ENCODE results near the gene SRGAP3. TPM values are rescaled to one million over a fixed set of nuclear protein-coding genes. Genes with fewer than 3 reads are reported as not detected.
A peak's percentile ranks its signal among the peaks of the same experiment; 100 is the strongest.
"Not testable (repeated sequence)": the region's sequence is repeated elsewhere in the genome, so short reads cannot be mapped to it uniquely, and the experiment has no call there.

Gene SRGAP3
- total RNA-seq = 1 to 10 TPM; 1.4 to 6.0 (median 4.8) TPM
- 1 to 10 TPM; 1.7 to 2.3 TPM for polyA plus RNA-seq
- total RNA-seq = 9.2 reads per million, percentile 34 among the genes with 10 or more reads in this experiment

DNA sequence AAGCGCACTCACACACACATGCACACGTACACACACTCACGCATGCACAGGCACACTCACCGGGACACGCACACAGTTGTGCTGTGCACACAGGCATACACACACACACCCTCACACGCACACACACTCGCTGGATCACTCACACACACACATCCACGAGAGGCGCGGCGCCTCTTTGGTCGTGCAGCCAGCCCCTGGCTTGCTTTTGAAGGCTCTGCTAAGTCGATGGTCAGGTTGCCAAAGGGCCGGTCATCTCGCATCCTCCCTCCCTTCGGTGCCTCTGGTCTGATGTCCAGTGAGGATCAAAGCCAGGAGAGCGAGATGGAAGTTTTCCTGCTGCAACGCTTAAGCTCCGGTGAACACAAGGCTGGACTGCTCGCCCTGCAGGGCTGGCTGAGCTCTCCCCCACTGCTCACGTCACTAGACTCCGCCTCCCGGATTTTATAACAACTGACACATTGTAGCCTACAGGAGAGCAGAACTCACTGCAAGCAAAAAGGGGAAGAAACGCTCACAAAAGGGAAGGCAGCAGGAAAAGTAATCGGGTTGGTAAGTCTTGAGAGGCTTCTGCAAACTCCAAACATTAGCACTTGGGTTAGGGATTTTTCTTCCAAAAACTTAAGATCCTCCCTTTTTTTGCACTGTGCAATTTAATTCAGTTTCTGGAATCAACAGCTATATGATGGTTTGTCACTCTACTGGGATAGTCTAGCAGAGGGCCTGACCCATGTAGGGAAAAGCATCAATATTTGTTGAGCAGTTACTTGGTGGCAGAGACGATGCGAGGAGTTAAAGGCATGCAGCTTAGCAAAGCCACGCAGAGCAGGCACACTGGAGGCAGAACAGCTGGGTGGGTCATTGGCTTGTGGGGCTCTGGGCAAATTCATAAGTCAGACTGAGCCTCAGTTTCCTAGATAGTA, at the start of gene SRGAP3:
Gene SRGAP3, minus strand, starts transcription at position 374 of the 920 bp plus-strand sequence. CDS start 695 bp downstream, outside the sequence.
- peak within 1 kb of the TSS; percentile 82 to 99 (median 92) for H3K4me3 Mint-ChIP-seq

DNA sequence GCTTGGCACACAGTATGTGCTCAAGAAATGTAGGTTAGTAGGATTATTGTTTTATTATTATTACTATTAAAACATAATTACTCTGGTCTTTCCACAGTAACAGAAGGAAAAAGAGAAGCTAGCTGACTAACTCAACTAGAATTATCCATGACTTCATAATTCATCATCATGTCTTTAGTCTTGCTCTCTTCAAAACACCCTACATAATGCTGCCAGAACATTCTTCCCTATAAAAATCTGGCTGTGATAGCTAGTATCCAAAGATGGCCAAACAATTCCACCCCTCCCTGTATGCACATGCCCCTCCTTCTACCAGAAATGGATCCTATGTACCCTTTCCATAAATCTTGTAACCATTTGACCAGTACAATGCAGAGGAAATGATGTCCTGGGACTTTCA, 48.8 kb upstream of the SRGAP3 start:
- ChIA-PET POLR2A (no interaction called here), CTCF (interaction anchor here (0.6 kb wide), 1 partner anchor 311 kb away, joined by 6 read pairs; no protein-coding TSS in a partner anchor)
- Mint-ChIP-seq H3K36me3 (no peaks in the 10 kb centered on the region), H3K27ac (no peak overlapping the region), H3K4me3 (no peak overlapping the region), H3K27me3 (peaks cover 0 to 16% (median 7%) of the 10 kb centered on the region in 5 donors), H3K9me3 (peaks cover 0 to 4% (median 0%) of the 10 kb centered on the region in 11 donors), H3K4me1 (peaks cover 0 to 12% (median 7%) of the 10 kb centered on the region in 7 donors)
- DNase-seq (no peak), ATAC-seq (no peak)
- Histone ChIP-seq H3K27ac (ENCODE audit: low read depth, low read length) (no peak overlapping the region), H3K4me3 (ENCODE audit: low read length) (no peak overlapping the region), H3K27me3 (ENCODE audit: control insufficient read depth in 2 of 2, insufficient read depth in 2 of 2, low read length in 2 of 2) (no peaks in the 10 kb centered on the region), H3K4me1 (ENCODE audit: control insufficient read depth in 2 of 2, insufficient read depth in 2 of 2, low read length in 2 of 2) (peaks cover 4 to 5% of the 10 kb centered on the region in 2 donors), H3K9me3 (ENCODE audit: control insufficient read depth in 2 of 3, low read length in 3 of 3) (no peaks in the 10 kb centered on the region), H3K36me3 (ENCODE audit: control insufficient read depth in 2 of 3, insufficient read depth in 3 of 3, low read length in 3 of 3) (no peaks in the 10 kb centered on the region)
- intact Hi-C loops (cut with micrococcal nuclease) = no loop called here

More for the DNA sequence above, at the start of gene SRGAP3:
- no peaks in the 10 kb centered on the region for H3K27me3 ChIP-seq (ENCODE audit: control insufficient read depth in 2 of 2, insufficient read depth in 2 of 2, low read length in 2 of 2)
- H3K4me3 ChIP-seq (ENCODE audit: low read length) = peak within 1 kb of the TSS; percentile 91
- intact Hi-C loops (cut with micrococcal nuclease) = loop anchor here (1.0 to 5.0 kb wide), 7 partner anchors 53 to 286 kb away; partner anchors contain the start of genes RAD18 (in 1 of the 2) and THUMPD3 (in 1 of the 2)
- H3K27ac ChIP-seq (ENCODE audit: low read depth, low read length) = peak within 1 kb of the TSS; percentile 60
- Mint-ChIP-seq H3K27ac (peak within 1 kb of the TSS; percentile 3 to 89 (median 78)), H3K36me3 (no peaks in the 10 kb centered on the region), H3K4me1 (peaks cover 9 to 43% (median 28%) of the 10 kb centered on the region in 7 donors), H3K9me3 (no peaks in the 10 kb centered on the region), H3K27me3 (peaks cover 0 to 29% (median 4%) of the 10 kb centered on the region in 5 donors)
- no peaks in the 10 kb centered on the region for H3K9me3 ChIP-seq (ENCODE audit: control insufficient read depth in 2 of 3, low read length in 3 of 3)
- H3K36me3 ChIP-seq (ENCODE audit: control insufficient read depth in 2 of 3, insufficient read depth in 3 of 3, low read length in 3 of 3) = no peaks in the 10 kb centered on the region
- H3K4me1 ChIP-seq (ENCODE audit: control insufficient read depth in 2 of 2, insufficient read depth in 2 of 2, low read length in 2 of 2) = peaks cover 0 to 6% of the 10 kb centered on the region in 2 donors
- peak; percentile 45 to 85 (median 80) for DNase-seq
- CTCF ChIA-PET = interaction anchor here (0.9 to 1.0 kb wide), 2 partner anchors 25 to 271 kb away, joined by 3 read pairs; no protein-coding TSS in a partner anchor
- POLR2A ChIA-PET = interaction anchor here (0.6 to 1.0 kb wide), 3 partner anchors 283 to 858 kb away, joined by 3 read pairs; partner anchors contain the start of gene FANCD2OS
- ATAC-seq = peak; percentile 99

DNA sequence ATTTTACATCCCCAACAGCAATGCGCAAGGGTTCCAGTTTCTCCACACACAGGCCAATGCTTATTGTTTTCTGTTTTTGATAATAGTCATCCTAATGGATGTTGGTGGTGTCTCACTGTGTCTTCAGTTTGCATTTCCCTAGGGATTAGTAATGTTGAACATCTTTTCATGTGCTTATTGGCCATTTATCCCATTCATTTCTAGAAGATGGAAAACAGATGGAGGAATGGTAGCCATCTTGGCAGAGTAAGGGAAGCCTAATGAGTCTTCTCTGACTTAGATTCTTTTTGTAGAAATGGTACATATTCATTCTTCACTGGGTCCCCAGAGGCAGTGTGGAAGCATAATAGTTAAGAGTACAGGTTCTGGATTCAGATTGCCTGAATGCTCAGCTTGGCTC, 46.8 kb upstream of the SRGAP3 start:
- ChIA-PET POLR2A (no interaction called here), CTCF (interaction anchor here (1.0 kb wide), 1 partner anchor 325 kb away, joined by 3 read pairs; no protein-coding TSS in a partner anchor)
- peaks cover 4 to 22% (median 13%) of the 10 kb centered on the region in 5 donors for H3K27me3 Mint-ChIP-seq
- intact Hi-C loops (cut with micrococcal nuclease) = no loop called here
- Histone ChIP-seq H3K4me1 (ENCODE audit: control insufficient read depth in 2 of 2, insufficient read depth in 2 of 2, low read length in 2 of 2) (no peaks in the 10 kb centered on the region), H3K27ac (ENCODE audit: low read depth, low read length) (no peak overlapping the region), H3K4me3 (ENCODE audit: low read length) (no peak overlapping the region), H3K9me3 (ENCODE audit: control insufficient read depth in 2 of 3, low read length in 3 of 3) (no peaks in the 10 kb centered on the region), H3K27me3 (ENCODE audit: control insufficient read depth in 2 of 2, insufficient read depth in 2 of 2, low read length in 2 of 2) (no peaks in the 10 kb centered on the region), H3K36me3 (ENCODE audit: control insufficient read depth in 2 of 3, insufficient read depth in 3 of 3, low read length in 3 of 3) (no peaks in the 10 kb centered on the region)
- no peak overlapping the region for H3K4me3 Mint-ChIP-seq
- no peaks in the 10 kb centered on the region for H3K36me3 Mint-ChIP-seq
- DNase-seq (no peak), ATAC-seq (no peak)
- H3K27ac Mint-ChIP-seq = no peak overlapping the region
- peaks cover 0 to 4% (median 0%) of the 10 kb centered on the region in 11 donors for H3K9me3 Mint-ChIP-seq
- H3K4me1 Mint-ChIP-seq = peaks cover 0 to 1% (median 0%) of the 10 kb centered on the region in 7 donors

DNA sequence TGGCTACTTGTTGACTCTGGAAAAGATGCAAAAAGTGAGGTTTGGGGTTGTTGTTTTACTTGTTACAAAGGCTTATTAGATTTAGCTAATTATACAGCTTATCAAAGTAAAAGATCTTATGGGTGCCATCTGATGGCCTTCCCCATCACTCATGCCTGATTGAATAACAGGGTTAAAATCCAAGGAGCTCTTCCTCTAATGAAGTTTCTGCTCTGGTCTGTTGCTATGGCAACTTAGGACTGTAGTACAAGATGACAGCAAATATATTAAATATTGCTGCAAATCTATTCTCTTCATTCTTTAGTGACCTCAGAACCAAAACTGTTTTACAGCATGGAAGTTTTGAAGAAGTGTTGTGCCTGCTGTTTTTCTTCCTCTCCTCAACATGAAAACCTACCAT, 45.6 kb upstream of the SRGAP3 start:
- DNase-seq (no peak), ATAC-seq (no peak)
- no peaks in the 10 kb centered on the region for H3K36me3 Mint-ChIP-seq
- Histone ChIP-seq H3K36me3 (ENCODE audit: control insufficient read depth in 2 of 3, insufficient read depth in 3 of 3, low read length in 3 of 3) (no peaks in the 10 kb centered on the region), H3K27me3 (ENCODE audit: control insufficient read depth in 2 of 2, insufficient read depth in 2 of 2, low read length in 2 of 2) (no peaks in the 10 kb centered on the region), H3K4me3 (ENCODE audit: low read length) (no peak overlapping the region), H3K27ac (ENCODE audit: low read depth, low read length) (no peak overlapping the region), H3K4me1 (ENCODE audit: control insufficient read depth in 2 of 2, insufficient read depth in 2 of 2, low read length in 2 of 2) (no peaks in the 10 kb centered on the region), H3K9me3 (ENCODE audit: control insufficient read depth in 2 of 3, low read length in 3 of 3) (no peaks in the 10 kb centered on the region)
- H3K9me3 Mint-ChIP-seq = peaks cover 0 to 2% (median 0%) of the 10 kb centered on the region in 11 donors
- no peaks in the 10 kb centered on the region for H3K4me1 Mint-ChIP-seq
- intact Hi-C loops (cut with micrococcal nuclease) = no loop called here
- POLR2A ChIA-PET = no interaction called here
- no peak overlapping the region for H3K4me3 Mint-ChIP-seq
- H3K27me3 Mint-ChIP-seq = peaks cover 6 to 23% (median 12%) of the 10 kb centered on the region in 5 donors
- H3K27ac Mint-ChIP-seq = no peak overlapping the region
- CTCF ChIA-PET = no interaction called here

DNA sequence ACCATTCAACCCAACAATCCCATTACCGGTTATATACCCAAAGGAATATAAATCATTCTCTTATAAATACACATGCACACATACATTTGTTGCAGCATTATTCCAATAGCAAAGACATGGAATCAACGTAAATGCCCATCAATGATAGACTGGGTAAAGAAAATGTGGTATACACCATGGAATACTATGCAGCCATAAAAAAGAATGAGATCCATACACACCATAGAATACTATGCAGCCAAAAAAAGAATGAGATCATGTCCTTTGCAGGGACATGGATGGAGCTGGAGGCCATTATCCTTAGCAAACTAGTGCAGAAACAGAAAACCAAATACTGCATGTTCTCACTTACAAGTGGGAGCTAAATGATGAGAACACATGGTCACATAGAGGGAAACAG, 44.5 kb upstream of the SRGAP3 start:
- H3K27ac Mint-ChIP-seq; H3K9me3 ChIP-seq (ENCODE audit: control insufficient read depth in 2 of 3, low read length in 3 of 3); H3K4me1 Mint-ChIP-seq; H3K36me3 ChIP-seq (ENCODE audit: control insufficient read depth in 2 of 3, insufficient read depth in 3 of 3, low read length in 3 of 3); CTCF ChIA-PET; DNase-seq; H3K27me3 ChIP-seq (ENCODE audit: control insufficient read depth in 2 of 2, insufficient read depth in 2 of 2, low read length in 2 of 2); H3K9me3 Mint-ChIP-seq; H3K4me3 ChIP-seq (ENCODE audit: low read length); POLR2A ChIA-PET; intact Hi-C loops (cut with micrococcal nuclease); H3K4me3 Mint-ChIP-seq; H3K36me3 Mint-ChIP-seq; H3K27ac ChIP-seq (ENCODE audit: low read depth, low read length); H3K4me1 ChIP-seq (ENCODE audit: control insufficient read depth in 2 of 2, insufficient read depth in 2 of 2, low read length in 2 of 2); ATAC-seq: not testable (repeated sequence)
- H3K27me3 Mint-ChIP-seq = peaks cover 6 to 23% (median 16%) of the 10 kb centered on the region in 5 donors

DNA sequence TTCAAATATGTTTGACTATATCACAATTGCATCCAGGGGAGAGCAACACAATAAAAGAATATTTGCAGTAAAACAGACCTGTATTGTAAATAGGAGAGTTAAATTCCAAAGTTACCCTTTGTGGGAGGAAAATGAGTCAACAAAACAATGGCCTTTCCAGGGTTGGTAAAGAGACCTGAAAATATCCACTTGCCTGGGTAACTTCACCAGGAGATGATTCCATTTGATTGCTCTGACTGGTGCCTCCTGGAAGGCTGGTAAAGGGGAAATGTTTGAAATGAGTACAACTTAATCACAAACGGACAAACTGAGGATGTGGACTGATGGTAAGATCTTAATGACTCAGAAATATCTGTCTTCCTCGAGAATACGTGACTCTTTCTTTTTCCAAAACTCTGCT, 43.6 kb upstream of the SRGAP3 start:
- H3K36me3 Mint-ChIP-seq = peaks cover 0 to 4% (median 0%) of the 10 kb centered on the region in 5 donors
- no peaks in the 10 kb centered on the region for H3K4me1 Mint-ChIP-seq
- H3K27me3 ChIP-seq (ENCODE audit: control insufficient read depth in 2 of 2, insufficient read depth in 2 of 2, low read length in 2 of 2) = no peaks in the 10 kb centered on the region
- peaks cover 6 to 23% (median 16%) of the 10 kb centered on the region in 5 donors for H3K27me3 Mint-ChIP-seq
- no peak for DNase-seq
- peaks cover 0 to 2% (median 0%) of the 10 kb centered on the region in 11 donors for H3K9me3 Mint-ChIP-seq
- no peak overlapping the region for H3K4me3 ChIP-seq (ENCODE audit: low read length)
- no peaks in the 10 kb centered on the region for H3K9me3 ChIP-seq (ENCODE audit: control insufficient read depth in 2 of 3, low read length in 3 of 3)
- no peak for ATAC-seq
- H3K27ac Mint-ChIP-seq = no peak overlapping the region
- H3K4me3 Mint-ChIP-seq = no peak overlapping the region
- H3K4me1 ChIP-seq (ENCODE audit: control insufficient read depth in 2 of 2, insufficient read depth in 2 of 2, low read length in 2 of 2) = no peaks in the 10 kb centered on the region
- H3K27ac ChIP-seq (ENCODE audit: low read depth, low read length) = no peak overlapping the region
- ChIA-PET CTCF (no interaction called here), POLR2A (no interaction called here)
- no peaks in the 10 kb centered on the region for H3K36me3 ChIP-seq (ENCODE audit: control insufficient read depth in 2 of 3, insufficient read depth in 3 of 3, low read length in 3 of 3)
- intact Hi-C loops (cut with micrococcal nuclease) = no loop called here
